Type B pancreatic cell (in vitro differentiated cells): ENCODE results near the gene OR10A4. TPM values are rescaled to one million over a fixed set of nuclear protein-coding genes. Genes with fewer than 3 reads are reported as not detected.

Experiments used
- DNase-seq: peaks from one replicate; pipeline ENCODE4 v3.0.0; 2021; ENCODE audit warnings: mixed read lengths; ENCODE audit not compliant: unreplicated experiment; ENCODE audit errors: extremely low spot score
- H3K27ac Mint-ChIP-seq: 2 replicates; pipeline ENCODE4 v1.8.0; 2021; ENCODE audit warnings: mild to moderate bottlenecking, mixed read lengths
- H3K27me3 Mint-ChIP-seq: 2 replicates; pipeline ENCODE4 v1.8.0; 2021; ENCODE audit warnings: mixed read lengths
- H3K36me3 Mint-ChIP-seq: 2 replicates; pipeline ENCODE4 v1.8.0; 2021; ENCODE audit warnings: mixed read lengths
- H3K4me1 Mint-ChIP-seq: one replicate; pipeline ENCODE4 v1.8.0; 2021; ENCODE audit warnings: mixed read lengths; ENCODE audit not compliant: unreplicated experiment
- H3K4me3 Mint-ChIP-seq: 2 replicates; pipeline ENCODE4 v1.8.0; 2021; ENCODE audit warnings: mild to moderate bottlenecking, mixed read lengths
- H3K9me3 Mint-ChIP-seq: 2 replicates; pipeline ENCODE4 v1.8.0; 2021; ENCODE audit warnings: mixed read lengths
- total RNA-seq: library from RNA; stranded (reverse); gene quantifications from 2 replicates; pipeline ENCODE4 v1.2.1, GENCODE V29; 2021; ENCODE audit warnings: low replicate concordance
- TF ChIP-seq, protein P1 (sequence below): fragments of 200-600 bp; sonication (generic); conservative IDR thresholded peaks from 2 replicates; pipeline ENCODE4 v1.5.0; 2021; ENCODE audit warnings: antibody characterized with exemption, mild to moderate bottlenecking

Gene OR10A4
- total RNA-seq, 1 donor from 2014 or later = not detected

DNA sequence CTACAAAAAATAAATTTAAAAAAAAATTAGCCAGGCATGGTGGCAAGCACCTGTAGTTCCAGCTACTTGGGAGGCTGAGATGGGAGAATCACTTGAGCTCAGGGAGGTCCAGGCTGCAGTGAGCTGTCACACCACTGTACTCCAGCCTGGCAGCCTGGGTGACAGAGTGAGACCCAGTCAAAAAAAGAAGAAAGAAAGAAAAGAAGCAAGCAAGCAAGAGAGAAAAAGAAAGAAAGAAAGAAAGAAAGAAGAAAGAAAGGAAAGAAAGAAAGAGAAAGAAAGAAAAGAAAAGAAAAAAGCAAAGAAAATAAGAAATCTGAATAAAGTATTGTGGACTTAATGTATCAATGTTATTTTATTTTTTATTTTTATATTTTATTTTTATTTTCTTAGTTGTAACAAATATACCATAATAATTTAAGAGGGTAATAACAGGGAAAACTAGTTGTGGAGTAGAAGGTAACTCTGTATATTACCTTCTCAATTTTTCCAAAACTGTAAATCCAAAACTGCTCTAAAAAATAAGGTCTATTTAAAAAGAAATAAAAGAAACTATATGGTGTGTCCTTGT lies 48.7 kb downstream of the OR10A4 start:
- no peak for DNase-seq
- TF ChIP-seq, protein P1, sequence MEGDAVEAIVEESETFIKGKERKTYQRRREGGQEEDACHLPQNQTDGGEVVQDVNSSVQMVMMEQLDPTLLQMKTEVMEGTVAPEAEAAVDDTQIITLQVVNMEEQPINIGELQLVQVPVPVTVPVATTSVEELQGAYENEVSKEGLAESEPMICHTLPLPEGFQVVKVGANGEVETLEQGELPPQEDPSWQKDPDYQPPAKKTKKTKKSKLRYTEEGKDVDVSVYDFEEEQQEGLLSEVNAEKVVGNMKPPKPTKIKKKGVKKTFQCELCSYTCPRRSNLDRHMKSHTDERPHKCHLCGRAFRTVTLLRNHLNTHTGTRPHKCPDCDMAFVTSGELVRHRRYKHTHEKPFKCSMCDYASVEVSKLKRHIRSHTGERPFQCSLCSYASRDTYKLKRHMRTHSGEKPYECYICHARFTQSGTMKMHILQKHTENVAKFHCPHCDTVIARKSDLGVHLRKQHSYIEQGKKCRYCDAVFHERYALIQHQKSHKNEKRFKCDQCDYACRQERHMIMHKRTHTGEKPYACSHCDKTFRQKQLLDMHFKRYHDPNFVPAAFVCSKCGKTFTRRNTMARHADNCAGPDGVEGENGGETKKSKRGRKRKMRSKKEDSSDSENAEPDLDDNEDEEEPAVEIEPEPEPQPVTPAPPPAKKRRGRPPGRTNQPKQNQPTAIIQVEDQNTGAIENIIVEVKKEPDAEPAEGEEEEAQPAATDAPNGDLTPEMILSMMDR = no peak
- Mint-ChIP-seq H3K9me3 (no peaks in the 10 kb centered on the region), H3K4me3 (no peak overlapping the region), H3K27me3 (no peaks in the 10 kb centered on the region), H3K4me1 (peaks cover 16% of the 10 kb centered on the region), H3K36me3 (no peaks in the 10 kb centered on the region), H3K27ac (peak overlapping the region; percentile 71)

DNA sequence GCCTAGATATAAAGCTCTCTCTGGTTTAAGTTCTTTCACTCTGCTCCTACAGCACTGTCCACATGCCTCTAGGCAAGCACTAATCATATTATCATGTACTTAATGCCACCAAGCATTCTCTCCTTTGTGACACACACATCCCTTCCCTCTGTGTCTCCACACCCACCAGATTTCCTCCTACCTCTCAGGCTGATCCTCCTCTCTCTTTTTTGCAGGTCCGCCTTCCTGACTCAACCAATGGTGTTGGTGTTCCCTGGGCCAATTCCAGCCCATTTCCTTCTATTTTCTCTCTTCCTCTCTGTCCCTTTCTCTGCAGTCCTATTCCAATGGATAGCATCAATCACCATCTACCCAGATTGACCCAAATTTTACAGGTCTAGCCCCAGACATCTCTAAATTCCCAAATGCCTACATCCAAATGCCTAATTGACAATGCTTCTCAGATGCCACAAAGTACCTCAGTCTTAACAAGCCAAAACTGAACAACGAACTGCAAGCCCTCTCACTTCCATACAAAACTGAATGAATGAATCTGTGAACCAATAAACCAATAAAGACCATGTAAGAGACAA lies 49.3 kb downstream of the OR10A4 start:
- peak overlapping the region; percentile 71 for H3K27ac Mint-ChIP-seq
- no peaks in the 10 kb centered on the region for H3K36me3 Mint-ChIP-seq
- DNase-seq = no peak
- peak overlapping the region; percentile 97 for H3K4me3 Mint-ChIP-seq
- H3K9me3 Mint-ChIP-seq = no peaks in the 10 kb centered on the region
- peaks cover 16% of the 10 kb centered on the region for H3K4me1 Mint-ChIP-seq
- no peaks in the 10 kb centered on the region for H3K27me3 Mint-ChIP-seq
- TF ChIP-seq, protein P1 = no peak

DNA sequence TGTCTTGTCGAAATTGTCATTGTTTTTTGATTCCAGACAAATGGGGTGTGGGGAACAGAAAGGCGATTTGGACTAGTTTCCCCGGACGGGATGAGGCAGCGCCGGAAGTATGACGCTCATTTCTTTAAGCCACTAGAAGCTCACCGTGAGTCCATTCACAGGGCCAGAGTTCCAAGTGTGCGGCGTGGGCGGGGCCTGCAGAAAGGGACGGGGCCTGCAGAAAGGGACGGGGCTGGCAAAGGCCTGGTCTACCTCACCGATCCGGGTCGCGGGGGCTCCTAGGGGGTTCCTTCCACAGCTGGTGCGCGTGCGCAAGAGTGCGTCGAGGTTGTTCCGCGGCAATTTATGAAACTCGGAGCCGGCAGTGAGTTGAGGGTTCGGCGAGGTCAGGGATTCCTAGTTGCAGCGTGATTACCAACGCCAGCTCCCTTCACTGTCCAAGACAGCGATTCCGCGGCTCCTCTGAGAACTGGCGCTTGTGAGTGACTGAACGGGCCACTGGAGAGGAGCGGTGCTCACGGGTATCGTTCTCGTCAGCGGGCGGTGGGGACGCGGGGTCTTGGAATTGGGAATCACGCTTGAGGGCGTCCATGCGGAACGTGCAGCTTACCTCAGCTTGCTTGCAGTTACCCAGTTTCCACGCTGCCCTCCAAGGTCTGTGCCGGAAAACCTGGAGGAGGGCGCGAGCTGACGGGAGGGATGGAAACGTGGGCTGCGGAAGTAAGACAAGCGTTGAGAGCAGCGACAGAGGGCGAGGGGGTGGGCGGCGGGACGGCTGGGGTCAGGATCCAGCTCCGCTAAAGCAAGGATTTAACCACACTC lies 50.0 kb downstream of the OR10A4 start, which contains the start of gene ZNF215:
TSS of gene ZNF215 (plus strand) at position 219 of the 822 bp plus-strand sequence. CDS start 5,847 bp downstream, outside the sequence.
- peak; percentile 81 for DNase-seq
- H3K27ac Mint-ChIP-seq = peak within 1 kb of the TSS; percentile 71
- peaks cover 16% of the 10 kb centered on the region for H3K4me1 Mint-ChIP-seq
- H3K27me3 Mint-ChIP-seq = no peaks in the 10 kb centered on the region
- TF ChIP-seq, protein P1 = no peak
- H3K9me3 Mint-ChIP-seq = no peaks in the 10 kb centered on the region
- H3K4me3 Mint-ChIP-seq = peak within 1 kb of the TSS; percentile 97
- H3K36me3 Mint-ChIP-seq = no peaks in the 10 kb centered on the region

DNA sequence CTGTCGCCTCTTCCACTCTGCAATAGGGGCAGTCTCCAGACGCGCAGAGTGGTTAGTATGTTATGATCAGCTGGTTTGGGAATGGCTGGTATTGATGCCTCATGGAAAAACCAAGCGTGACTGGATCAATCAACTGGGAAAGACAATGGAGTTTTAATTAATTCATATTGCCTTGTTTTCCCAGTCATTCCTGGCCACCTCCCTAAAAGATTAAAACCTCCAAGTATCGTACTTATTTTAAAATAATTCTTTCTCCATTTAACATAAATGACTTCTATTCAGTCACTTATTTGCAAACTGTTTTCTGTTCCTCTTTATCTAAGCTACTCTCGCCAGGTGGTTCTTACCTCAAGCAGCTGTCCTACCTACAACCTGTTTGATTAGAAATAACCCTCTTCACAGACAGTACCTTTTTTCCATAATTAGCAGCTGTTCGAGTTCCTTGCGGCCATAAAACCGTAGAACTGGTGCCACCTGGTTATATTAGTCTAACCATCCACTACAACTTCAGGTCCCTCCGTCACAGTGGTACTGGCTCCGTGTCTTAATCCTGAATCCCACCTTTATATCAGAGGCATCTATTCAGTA lies 50.7 kb downstream of the OR10A4 start:
- no peak for DNase-seq

More for the DNA sequence above, 50.7 kb downstream of the OR10A4 start:
- Mint-ChIP-seq H3K9me3 (no peaks in the 10 kb centered on the region), H3K27ac (peak overlapping the region; percentile 66), H3K27me3 (no peaks in the 10 kb centered on the region), H3K4me3 (peak overlapping the region; percentile 97), H3K36me3 (no peaks in the 10 kb centered on the region), H3K4me1 (peaks cover 16% of the 10 kb centered on the region)
- TF ChIP-seq, protein P1 = no peak

Other genes starting within 250 kb of the OR10A4 start
- gene DCHS1, start 220.8 kb upstream of the OR10A4 start, total RNA-seq = 3.9 and 54.9 TPM in 2 replicates
- 46.6 and 67.3 TPM in 2 replicates for gene MRPL17, start 193.3 kb upstream of the OR10A4 start, total RNA-seq
- gene OR2AG2, start 104.6 kb upstream of the OR10A4 start, total RNA-seq = 0.07 TPM in 1 of 2 replicates, not detected in the other
- not detected in 2 replicates for gene OR2AG1, start 93.6 kb upstream of the OR10A4 start, total RNA-seq
- gene OR6A2, start 76.9 kb upstream of the OR10A4 start, total RNA-seq = 0.07 and 0.27 TPM in 2 replicates
- gene OR10A5, start 30.9 kb upstream of the OR10A4 start, total RNA-seq = not detected in 2 replicates
- not detected in 2 replicates for gene OR10A2, start 13.6 kb upstream of the OR10A4 start, total RNA-seq
- gene OR2D2, start 15.9 kb downstream of the OR10A4 start, total RNA-seq = 0.27 TPM in 1 of 2 replicates, not detected in the other
- gene OR2D3, start 44.4 kb downstream of the OR10A4 start, total RNA-seq = not detected in 2 replicates
- 3.2 and 4.6 TPM in 2 replicates for gene ZNF215, start 49.8 kb downstream of the OR10A4 start, total RNA-seq
- gene ZNF214, start 143.7 kb downstream of the OR10A4 start, total RNA-seq = 6.3 and 7.9 TPM in 2 replicates
- gene NLRP14, start 143.9 kb downstream of the OR10A4 start, total RNA-seq = 0.12 and 0.24 TPM in 2 replicates
- gene RBMXL2, start 212.4 kb downstream of the OR10A4 start, total RNA-seq = not detected in 2 replicates